ENCODE measurements around the gene TM9SF2. TPM values are rescaled to one million over a fixed set of nuclear protein-coding genes. Genes with fewer than 3 reads are reported as not detected.

The TM9SF2 gene
- total and polyA plus RNA-seq, 2 of the 4 experiments (the other 2 are of a cell fraction) = 46.1 to 85.5 TPM

DNA sequence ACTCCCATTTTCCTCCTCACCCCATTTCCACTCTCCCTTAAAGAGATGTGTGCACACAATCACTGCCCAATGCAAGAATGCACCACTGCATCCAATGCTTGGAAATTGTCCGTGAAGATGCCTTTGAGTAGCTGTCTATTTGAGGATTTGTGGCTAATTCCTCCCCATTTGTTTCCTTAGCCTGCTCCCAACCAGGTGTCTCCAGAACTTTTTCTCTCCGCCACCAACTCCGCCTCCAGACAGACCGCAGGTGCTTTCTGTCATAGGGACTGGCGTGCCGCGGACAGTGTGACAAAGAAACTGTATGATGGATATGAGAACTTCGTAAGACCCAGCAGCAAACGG lies 461 bp upstream of the TM9SF2 start:
- peak overlapping the region; percentile 88 to 92 for H4K8ac ChIP-seq (ENCODE audit: low read depth in 2 of 2, low read length in 2 of 2)
- H2AK5ac ChIP-seq (ENCODE audit: low read depth, low read length) = peak overlapping the region; percentile 65; the same call in 1 of the 2 replicates
- no peaks in the 10 kb centered on the region for H3K36me3 ChIP-seq (ENCODE audit: control insufficient read depth, insufficient read depth, low read length)
- ChIA-PET CTCF (no interaction called here), POLR2A (ENCODE audit: unreplicated experiment) (no interaction called here)
- in situ Hi-C loops (cut with MboI; ENCODE audit: low sequenced_read_pairs) = no loop called here
- peak overlapping the region; percentile 97 for H2AFZ ChIP-seq (replicated peaks; ENCODE audit: low read length, poor library complexity)
- intact Hi-C loops (cut with micrococcal nuclease) = no loop called here
- no TSS peak for BruUV-seq (replicated peaks)
- peak overlapping the region; percentile 26; the same call in 1 of the 2 replicates for H4K5ac ChIP-seq (ENCODE audit: low read depth, low read length)
- H3K79me1 ChIP-seq (ENCODE audit: low read depth in 1 of 2, low read length in 2 of 2) = peaks cover 0 to 30% of the 10 kb centered on the region in 2 experiments; a peak in 2 of 4 replicates
- H4K91ac ChIP-seq (ENCODE audit: insufficient read depth, low read depth, low read length) = peak overlapping the region; percentile 70
- H3K4me3 ChIP-seq (ENCODE audit: insufficient read depth, low read depth, low read length) = peak overlapping the region; percentile 77
- dilution Hi-C loops (cut with HindIII; ENCODE audit: low sequenced_read_pairs, unreplicated experiment) = no loop called here
- H3K56ac ChIP-seq (ENCODE audit: extremely low read depth, insufficient read depth, low read length) = no peak overlapping the region
- no peak overlapping the region for H2BK15ac ChIP-seq (ENCODE audit: low read depth, low read length)
- H3K4ac ChIP-seq (ENCODE audit: low read depth, low read length) = peak overlapping the region; percentile 73
- no peaks in the 10 kb centered on the region for H3K27me3 ChIP-seq (ENCODE audit: control insufficient read depth, insufficient read depth, low read length)
- no peak overlapping the region for H2BK5ac ChIP-seq (ENCODE audit: low read depth, low read length, poor library complexity, severe bottlenecking)
- H3K27ac ChIP-seq (ENCODE audit: insufficient read depth, low read length) = peak overlapping the region; percentile 61
- no CpG with 5 or more reads among the region's 9 CpGs for WGBS, 2 experiments (ENCODE audit: extremely low coverage in 2 of 2, insufficient read length in 1 of 2)
- H3K14ac ChIP-seq (replicated peaks; ENCODE audit: low read depth, low read length) = no peak overlapping the region; the same call in 1 of the 2 replicates
- DNase-seq (no peak), ATAC-seq (ENCODE audit: low read depth) (no peak)
- H4K20me1 ChIP-seq (ENCODE audit: insufficient read depth, low read length) = no peaks in the 10 kb centered on the region; the same call in 1 of the 2 replicates
- peak overlapping the region; percentile 83 for H3K4me2 ChIP-seq (ENCODE audit: low read depth, low read length)
- H2BK20ac ChIP-seq (ENCODE audit: low read depth, low read length) = 0 out of 2 replicates have a peak overlapping the region, but pooled peaks have one; percentile 54
- 0 out of 2 replicates have a peak overlapping the region, but pooled peaks have one; percentile 55 for H3K23ac ChIP-seq (ENCODE audit: low read depth, low read length)
- no peaks in the 10 kb centered on the region for H3K9me3 ChIP-seq (ENCODE audit: control insufficient read depth, insufficient read depth, low read length)
- H3K9ac ChIP-seq (ENCODE audit: low read depth, low read length) = peak overlapping the region; percentile 68
- peak overlapping the region; percentile 81; the same call in 1 of the 2 replicates for H2BK120ac ChIP-seq (ENCODE audit: low read depth, low read length)
- no peak overlapping the region for H3K18ac ChIP-seq (ENCODE audit: low read depth, low read length)
- peak overlapping the region; percentile 89 for H2AK9ac ChIP-seq (replicated peaks; ENCODE audit: low read depth, low read length, poor library complexity)
- H3K4me1 ChIP-seq (ENCODE audit: control insufficient read depth, insufficient read depth, low read length) = peaks cover 7% of the 10 kb centered on the region
- TF ChIP-seq POLR2A (IDR thresholded peaks at IDR 0.05; ENCODE audit: low read depth, low read length) = no peak
- no peak for TF ChIP-seq RAD21 (IDR thresholded peaks at IDR 0.05; ENCODE audit: low read length)
- no peak for TF ChIP-seq MAZ (IDR thresholded peaks at IDR 0.05; ENCODE audit: borderline replicate concordance, low read depth, low read length)
- no peak for TF ChIP-seq MXI1 (IDR thresholded peaks at IDR 0.05; ENCODE audit: borderline replicate concordance, low read depth, low read length)
- TF ChIP-seq, protein P1, sequence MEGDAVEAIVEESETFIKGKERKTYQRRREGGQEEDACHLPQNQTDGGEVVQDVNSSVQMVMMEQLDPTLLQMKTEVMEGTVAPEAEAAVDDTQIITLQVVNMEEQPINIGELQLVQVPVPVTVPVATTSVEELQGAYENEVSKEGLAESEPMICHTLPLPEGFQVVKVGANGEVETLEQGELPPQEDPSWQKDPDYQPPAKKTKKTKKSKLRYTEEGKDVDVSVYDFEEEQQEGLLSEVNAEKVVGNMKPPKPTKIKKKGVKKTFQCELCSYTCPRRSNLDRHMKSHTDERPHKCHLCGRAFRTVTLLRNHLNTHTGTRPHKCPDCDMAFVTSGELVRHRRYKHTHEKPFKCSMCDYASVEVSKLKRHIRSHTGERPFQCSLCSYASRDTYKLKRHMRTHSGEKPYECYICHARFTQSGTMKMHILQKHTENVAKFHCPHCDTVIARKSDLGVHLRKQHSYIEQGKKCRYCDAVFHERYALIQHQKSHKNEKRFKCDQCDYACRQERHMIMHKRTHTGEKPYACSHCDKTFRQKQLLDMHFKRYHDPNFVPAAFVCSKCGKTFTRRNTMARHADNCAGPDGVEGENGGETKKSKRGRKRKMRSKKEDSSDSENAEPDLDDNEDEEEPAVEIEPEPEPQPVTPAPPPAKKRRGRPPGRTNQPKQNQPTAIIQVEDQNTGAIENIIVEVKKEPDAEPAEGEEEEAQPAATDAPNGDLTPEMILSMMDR (conservative IDR thresholded peaks at IDR 0.05; ENCODE audit: low read depth, low read length) = no peak
- no peak for TF ChIP-seq MAFK (IDR thresholded peaks at IDR 0.05; ENCODE audit: low read depth, low read length)
- TF ChIP-seq SMC3 (IDR thresholded peaks at IDR 0.05; ENCODE audit: low read depth, low read length) = no peak
- TF ChIP-seq FOS (IDR thresholded peaks at IDR 0.05; ENCODE audit: low read depth, low read length) = no peak
- TF ChIP-seq CEBPB (IDR thresholded peaks at IDR 0.05; ENCODE audit: low read depth, low read length) = no peak
- no peak for TF ChIP-seq RCOR1 (IDR thresholded peaks at IDR 0.05; ENCODE audit: insufficient replicate concordance, low read length)
- TF ChIP-seq, protein P2, sequence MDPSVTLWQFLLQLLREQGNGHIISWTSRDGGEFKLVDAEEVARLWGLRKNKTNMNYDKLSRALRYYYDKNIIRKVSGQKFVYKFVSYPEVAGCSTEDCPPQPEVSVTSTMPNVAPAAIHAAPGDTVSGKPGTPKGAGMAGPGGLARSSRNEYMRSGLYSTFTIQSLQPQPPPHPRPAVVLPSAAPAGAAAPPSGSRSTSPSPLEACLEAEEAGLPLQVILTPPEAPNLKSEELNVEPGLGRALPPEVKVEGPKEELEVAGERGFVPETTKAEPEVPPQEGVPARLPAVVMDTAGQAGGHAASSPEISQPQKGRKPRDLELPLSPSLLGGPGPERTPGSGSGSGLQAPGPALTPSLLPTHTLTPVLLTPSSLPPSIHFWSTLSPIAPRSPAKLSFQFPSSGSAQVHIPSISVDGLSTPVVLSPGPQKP (IDR thresholded peaks at IDR 0.05; ENCODE audit: borderline replicate concordance, low read depth, low read length) = no peak
- TF ChIP-seq NFE2L2 (IDR thresholded peaks at IDR 0.05; ENCODE audit: low read depth, low read length) = no peak
- no peak for TF ChIP-seq CHD1 (IDR thresholded peaks at IDR 0.05; ENCODE audit: low read depth, low read length)
- TF ChIP-seq BHLHE40 (IDR thresholded peaks at IDR 0.05; ENCODE audit: low read depth, low read length) = no peak
- TF ChIP-seq USF2 (IDR thresholded peaks at IDR 0.05; ENCODE audit: low read depth, low read length) = no peak
- no peak for TF ChIP-seq RFX5 (IDR thresholded peaks at IDR 0.05; ENCODE audit: low read depth, low read length)
- H3K9me1 ChIP-seq (ENCODE audit: insufficient read depth, low read length) = peaks cover 10% of the 10 kb centered on the region
